Naive thymus-derived CD4-positive, alpha-beta T cell (primary cell): ENCODE results near the gene FAM185A. TPM values are rescaled to one million over a fixed set of nuclear protein-coding genes. Genes with fewer than 3 reads are reported as not detected.
"Not testable (repeated sequence)": the region's sequence is repeated elsewhere in the genome, so short reads cannot be mapped to it uniquely, and the experiment has no call there.

Experiments used
- ATAC-seq: fragments of 150-1000 bp; cut with Tn5 transposase; 2 replicates; pipeline ENCODE4 v1.10.0; 2021; ENCODE audit warnings: mild to moderate bottlenecking, moderate library complexity
- CTCF ChIA-PET: fragments of 350-600 bp; sonication (Branson Sonifier 250); formaldehyde crosslinking; loops from one replicate; lab custom pipeline; 2021; ENCODE audit warnings: antibody characterized with exemption; lab: Charles Lee
- POLR2A ChIA-PET: fragments of 350-600 bp; sonication (Branson Sonifier 250); formaldehyde crosslinking; loops from one replicate; lab custom pipeline; 2021; ENCODE audit warnings: antibody characterized with exemption, inconsistent platforms; lab: Charles Lee
- DNase-seq, 9 donors: peaks; one replicate each; pipeline versions ENCODE4 v3.0.0 to v3.0.0-alpha.2; 2020 to 2022; ENCODE audit warnings: mixed read lengths in 1 of 9
- H3K27ac ChIP-seq: one replicate; pipeline ENCODE4 v1.7.0; 2013; ENCODE audit warnings: mild to moderate bottlenecking, low read depth, low read length, moderate library complexity
- H3K27me3 ChIP-seq, 2 donors: one replicate each; pipeline ENCODE4 v1.7.0; 2013; ENCODE audit warnings: low read length in 2 of 2, mild to moderate bottlenecking in 2 of 2, moderate library complexity in 2 of 2; ENCODE audit not compliant: control insufficient read depth in 2 of 2, insufficient read depth in 2 of 2
- H3K36me3 ChIP-seq, 3 experiments: 1 replicate in 2 of 3; 2 replicates in 1 of 3; pipeline ENCODE4 v1.7.0; 2013; ENCODE audit warnings: low read length in 3 of 3, mild to moderate bottlenecking in 3 of 3, moderate library complexity in 1 of 3; ENCODE audit not compliant: insufficient read depth in 3 of 3, control insufficient read depth in 2 of 3
- H3K4me1 ChIP-seq, 2 donors: one replicate each; pipeline ENCODE4 v1.7.0; 2013; ENCODE audit warnings: low read length in 2 of 2, mild to moderate bottlenecking in 2 of 2, moderate library complexity in 1 of 2; ENCODE audit not compliant: control insufficient read depth in 2 of 2, insufficient read depth in 2 of 2
- H3K4me3 ChIP-seq: 2 replicates; pipeline ENCODE4 v1.7.0; 2013; ENCODE audit warnings: mild to moderate bottlenecking, low read length
- H3K9me3 ChIP-seq, 3 experiments: 1 replicate in 2 of 3; 2 replicates in 1 of 3; pipeline ENCODE4 v1.7.0; 2013; ENCODE audit warnings: low read length in 3 of 3; ENCODE audit not compliant: control insufficient read depth in 2 of 3
- H3K27ac Mint-ChIP-seq, 9 donors: one replicate each; pipeline ENCODE4 v1.8.0; 2020 to 2022; ENCODE audit warnings: mixed read lengths in 9 of 9, mild to moderate bottlenecking in 8 of 9, moderate library complexity in 5 of 9, inconsistent platforms in 2 of 9
- H3K27me3 Mint-ChIP-seq, 5 donors: one replicate each; pipeline ENCODE4 v1.8.0; 2021 to 2022; ENCODE audit warnings: mixed read lengths in 5 of 5, mild to moderate bottlenecking in 1 of 5
- H3K36me3 Mint-ChIP-seq, 5 donors: one replicate each; pipeline ENCODE4 v1.8.0; 2020 to 2022; ENCODE audit warnings: mixed read lengths in 5 of 5, mild to moderate bottlenecking in 3 of 5, inconsistent platforms in 1 of 5
- H3K4me1 Mint-ChIP-seq, 7 donors: one replicate each; pipeline ENCODE4 v1.8.0; 2020 to 2022; ENCODE audit warnings: mixed read lengths in 7 of 7, mild to moderate bottlenecking in 3 of 7, inconsistent platforms in 1 of 7
- H3K4me3 Mint-ChIP-seq, 10 donors: one replicate each; pipeline ENCODE4 v1.8.0; 2020 to 2022; ENCODE audit warnings: mild to moderate bottlenecking in 10 of 10, mixed read lengths in 10 of 10, moderate library complexity in 6 of 10, inconsistent platforms in 2 of 10
- H3K9me3 Mint-ChIP-seq, 11 donors: one replicate each; pipeline ENCODE4 v1.8.0; 2020 to 2022; ENCODE audit warnings: mixed read lengths in 11 of 11, mild to moderate bottlenecking in 4 of 11, inconsistent platforms in 1 of 11, moderate library complexity in 1 of 11
- intact Hi-C, 2 donors: fragments of 100-400 bp; cut with micrococcal nuclease; formaldehyde crosslinking; loops; one replicate each; pipeline ENCODE4 v1.15.1; 2023
- polyA plus RNA-seq, 2 donors: library from polyadenylated mRNA; unstranded; fragments of 300-500 nt; fragmentation: Illumina TruSeq; gene quantifications; one replicate each; pipeline ENCODE4 v1.2.3, GENCODE V29; 2021
- total RNA-seq, 6 experiments: library from RNA in 5 of 6; stranded (reverse) in 5 of 6; gene quantifications; 1 replicate in 5 of 6; 2 replicates in 1 of 6; pipeline ENCODE4 v1.2.3 and lab custom pipeline; 2021 to 2026

FAM185A gene
- total RNA-seq, result 10 to 100 TPM in 2 of 5 experiments, 1 to 10 TPM in 3; 6.2 to 12.8 (median 8.0) TPM
- polyA plus RNA-seq, result 10 to 100 TPM in 1 of 2 donors, 1 to 10 TPM in 1; 7.4 to 12.4 TPM
- total RNA-seq (lab: John Stamatoyannopoulos, UW), result 5.5 reads per million, percentile 25 among the genes with 10 or more reads in this experiment

- not testable (repeated sequence) for H3K4me1 ChIP-seq, H3K27me3 ChIP-seq, H3K36me3 ChIP-seq, H3K36me3 Mint-ChIP-seq, H3K9me3 Mint-ChIP-seq, H3K9me3 ChIP-seq, H3K27me3 Mint-ChIP-seq
- H3K27ac Mint-ChIP-seq, result peak within 1 kb of the TSS; percentile 7 to 96 (median 79)
- ChIA-PET POLR2A (interaction anchor here (1.4 kb wide), 1 partner anchor 327 kb away, joined by 5 read pairs; the partner anchor contains the start of gene ARMC10), CTCF (interaction anchor here (1.2 kb wide), 1 partner anchor 281 kb away, joined by 6 read pairs; no protein-coding TSS in a partner anchor)
- Histone ChIP-seq H3K27ac (peak within 1 kb of the TSS; percentile 73), H3K4me3 (peak within 1 kb of the TSS; percentile 87)
- peak within 1 kb of the TSS; percentile 68 to 95 (median 89) for H3K4me3 Mint-ChIP-seq
- peak; percentile 99 for ATAC-seq
- intact Hi-C loops, result loop anchor here (1.0 to 10.0 kb wide), 8 partner anchors 326 to 598 kb away; partner anchors contain the start of genes ARMC10 (in 2 of the 2), NAPEPLD (in 2 of the 2), DNAJC2 (in 1 of the 2) and PMPCB (in 1 of the 2)
- DNase-seq, result peak; percentile 71 to 99 (median 94)
- H3K4me1 Mint-ChIP-seq, result peaks cover 3 to 22% (median 18%) of the 10 kb centered on the region in 7 donors
Measured at GRCh38 chr7:102748605-102749444, at the start of gene FAM185A. Gene FAM185A (plus strand): TSS chr7:102748999. CDS start chr7:102749208, 209 bp downstream.

GRCh38 chr7:102713011-102713690, 35.6 kb upstream of the FAM185A start:
- POLR2A ChIA-PET, H3K9me3 Mint-ChIP-seq, H3K27me3 Mint-ChIP-seq, H3K36me3 Mint-ChIP-seq, intact Hi-C loops, H3K27me3 ChIP-seq, DNase-seq, H3K4me3 ChIP-seq, CTCF ChIA-PET, H3K9me3 ChIP-seq, H3K27ac ChIP-seq, H3K36me3 ChIP-seq, H3K4me1 Mint-ChIP-seq, H3K4me1 ChIP-seq: not testable (repeated sequence)
- ATAC-seq, result peak; percentile 80
- peak overlapping the region in 2 of 9 donors; percentile 63 to 86 for H3K27ac Mint-ChIP-seq
- peak overlapping the region in 1 of 10 donors; percentile 79 for H3K4me3 Mint-ChIP-seq

GRCh38 chr7:102713691-102714080, 35.1 kb upstream of the FAM185A start:
- Mint-ChIP-seq H3K4me3 (peak overlapping the region in 1 of 10 donors; percentile 79), H3K27ac (peak overlapping the region in 1 of 9 donors; percentile 86)
- H3K36me3 Mint-ChIP-seq, H3K36me3 ChIP-seq, H3K9me3 Mint-ChIP-seq, CTCF ChIA-PET, DNase-seq, H3K27ac ChIP-seq, POLR2A ChIA-PET, H3K4me3 ChIP-seq, H3K4me1 Mint-ChIP-seq, H3K27me3 ChIP-seq, H3K4me1 ChIP-seq, H3K27me3 Mint-ChIP-seq, intact Hi-C loops, H3K9me3 ChIP-seq: not testable (repeated sequence)
- ATAC-seq, result peak; percentile 40

- H3K9me3 Mint-ChIP-seq, H3K36me3 Mint-ChIP-seq, H3K36me3 ChIP-seq, H3K4me3 Mint-ChIP-seq, H3K9me3 ChIP-seq, H3K27me3 ChIP-seq, H3K27ac ChIP-seq, ATAC-seq, H3K4me3 ChIP-seq, DNase-seq, intact Hi-C loops, H3K4me1 Mint-ChIP-seq, CTCF ChIA-PET, POLR2A ChIA-PET, H3K27ac Mint-ChIP-seq, H3K27me3 Mint-ChIP-seq, H3K4me1 ChIP-seq: not testable (repeated sequence)
Measured at GRCh38 chr7:102714774-102715522, 33.9 kb upstream of the FAM185A start.

- H3K9me3 ChIP-seq, H3K36me3 ChIP-seq, intact Hi-C loops, DNase-seq, H3K4me1 Mint-ChIP-seq, CTCF ChIA-PET, H3K27me3 ChIP-seq, H3K9me3 Mint-ChIP-seq, H3K27me3 Mint-ChIP-seq, H3K4me3 Mint-ChIP-seq, H3K4me3 ChIP-seq, H3K27ac ChIP-seq, H3K27ac Mint-ChIP-seq, H3K36me3 Mint-ChIP-seq, H3K4me1 ChIP-seq, POLR2A ChIA-PET: not testable (repeated sequence)
- peak; percentile 84 for ATAC-seq
Measured at GRCh38 chr7:102715718-102716117, 33.1 kb upstream of the FAM185A start.

- H3K36me3 ChIP-seq, H3K36me3 Mint-ChIP-seq, H3K4me1 Mint-ChIP-seq, H3K9me3 ChIP-seq, H3K27me3 Mint-ChIP-seq, H3K4me3 Mint-ChIP-seq, CTCF ChIA-PET, H3K27ac Mint-ChIP-seq, H3K4me3 ChIP-seq, ATAC-seq, H3K4me1 ChIP-seq, H3K9me3 Mint-ChIP-seq, H3K27me3 ChIP-seq, DNase-seq, POLR2A ChIA-PET, H3K27ac ChIP-seq, intact Hi-C loops: not testable (repeated sequence)
Measured at GRCh38 chr7:102718491-102718890, 30.3 kb upstream of the FAM185A start.
